HG02678 (cell line): ENCODE measurements around the gene NAA15.
"Not testable (repeated sequence)": the region's sequence is repeated elsewhere in the genome, so short reads cannot be mapped to it uniquely, and the experiment has no call there.

ENCODE experiments used
- ATAC-seq: cut with Tn5 transposase; IDR thresholded peaks from one replicate; pipeline ENCODE4 v1.9.1; 2021; ENCODE audit warnings: mild to moderate bottlenecking, moderate library complexity; ENCODE audit not compliant: unreplicated experiment

Gene NAA15

GRCh38 chr4:139447078-139447477 is 145.8 kb downstream of the NAA15 start:
- not testable (repeated sequence) for ATAC-seq

- ATAC-seq, result no peak
Measured at GRCh38 chr4:139450586-139450985, 149.3 kb downstream of the NAA15 start.

- ATAC-seq, result no peak
Measured at GRCh38 chr4:139451997-139452396, 150.7 kb downstream of the NAA15 start.

GRCh38 chr4:139453041-139453370 is 151.7 kb downstream of the NAA15 start:
- peak; percentile 48 for ATAC-seq

GRCh38 chr4:139453371-139454110 is 152.2 kb downstream of the NAA15 start:
- peak; percentile 88 for ATAC-seq

- peak; percentile 4 for ATAC-seq
Measured at GRCh38 chr4:139454111-139455045, 153.1 kb downstream of the NAA15 start, which contains the start of gene RAB33B. RAB33B (plus strand) TSS chr4:139454121; CDS start chr4:139454196, 75 bp downstream.

GRCh38 chr4:139455126-139455538 is 153.8 kb downstream of the NAA15 start:
- ATAC-seq, result no peak

GRCh38 chr4:139457318-139457717 is 156.0 kb downstream of the NAA15 start:
- no peak for ATAC-seq

GRCh38 chr4:139458543-139458942 is 157.2 kb downstream of the NAA15 start:
- no peak for ATAC-seq

GRCh38 chr4:139458999-139459398 is 157.7 kb downstream of the NAA15 start:
- ATAC-seq, result no peak

- no peak for ATAC-seq
Measured at GRCh38 chr4:139460565-139460964, 159.3 kb downstream of the NAA15 start.

GRCh38 chr4:139461022-139461628 is 159.8 kb downstream of the NAA15 start:
- ATAC-seq, result no peak

GRCh38 chr4:139464512-139464911 is 163.2 kb downstream of the NAA15 start:
- not testable (repeated sequence) for ATAC-seq

- no peak for ATAC-seq
Measured at GRCh38 chr4:139465922-139466321, 164.6 kb downstream of the NAA15 start.

GRCh38 chr4:139468756-139469155 is 167.5 kb downstream of the NAA15 start:
- not testable (repeated sequence) for ATAC-seq

- no peak for ATAC-seq
Measured at GRCh38 chr4:139469216-139469615, 167.9 kb downstream of the NAA15 start.
